ENCODE measurements around the gene RAPGEF6.

The RAPGEF6 gene

DNA sequence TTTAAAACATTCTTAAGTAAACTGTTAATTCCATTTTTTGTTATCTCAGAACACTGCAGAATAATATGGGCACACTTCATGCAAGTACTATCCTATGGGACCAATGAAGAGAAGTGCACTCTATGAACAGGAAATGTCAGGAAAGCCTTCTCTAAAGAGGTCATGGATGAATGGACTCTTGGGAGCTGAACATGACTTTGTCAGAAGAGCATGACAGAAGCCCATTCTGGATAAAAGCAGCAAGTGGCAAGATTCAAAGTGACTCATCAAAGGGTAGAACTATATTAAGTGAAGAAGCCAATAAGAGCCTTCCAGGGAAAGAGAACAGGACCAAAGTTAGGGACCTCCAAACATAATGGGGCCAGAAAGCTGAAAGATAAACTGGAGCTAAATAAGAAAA is 94.0 kb downstream of the RAPGEF6 start:
- DNase-seq (ENCODE audit: low read depth) = peak; percentile 35
- no peak overlapping the region for H3K4me3 ChIP-seq (ENCODE audit: control insufficient read depth, low read depth, low read length)
- TF ChIP-seq, protein P1, sequence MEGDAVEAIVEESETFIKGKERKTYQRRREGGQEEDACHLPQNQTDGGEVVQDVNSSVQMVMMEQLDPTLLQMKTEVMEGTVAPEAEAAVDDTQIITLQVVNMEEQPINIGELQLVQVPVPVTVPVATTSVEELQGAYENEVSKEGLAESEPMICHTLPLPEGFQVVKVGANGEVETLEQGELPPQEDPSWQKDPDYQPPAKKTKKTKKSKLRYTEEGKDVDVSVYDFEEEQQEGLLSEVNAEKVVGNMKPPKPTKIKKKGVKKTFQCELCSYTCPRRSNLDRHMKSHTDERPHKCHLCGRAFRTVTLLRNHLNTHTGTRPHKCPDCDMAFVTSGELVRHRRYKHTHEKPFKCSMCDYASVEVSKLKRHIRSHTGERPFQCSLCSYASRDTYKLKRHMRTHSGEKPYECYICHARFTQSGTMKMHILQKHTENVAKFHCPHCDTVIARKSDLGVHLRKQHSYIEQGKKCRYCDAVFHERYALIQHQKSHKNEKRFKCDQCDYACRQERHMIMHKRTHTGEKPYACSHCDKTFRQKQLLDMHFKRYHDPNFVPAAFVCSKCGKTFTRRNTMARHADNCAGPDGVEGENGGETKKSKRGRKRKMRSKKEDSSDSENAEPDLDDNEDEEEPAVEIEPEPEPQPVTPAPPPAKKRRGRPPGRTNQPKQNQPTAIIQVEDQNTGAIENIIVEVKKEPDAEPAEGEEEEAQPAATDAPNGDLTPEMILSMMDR (conservative IDR thresholded peaks at IDR 0.05; ENCODE audit: control insufficient read depth, insufficient read depth, low read depth, low read length) = no peak

DNA sequence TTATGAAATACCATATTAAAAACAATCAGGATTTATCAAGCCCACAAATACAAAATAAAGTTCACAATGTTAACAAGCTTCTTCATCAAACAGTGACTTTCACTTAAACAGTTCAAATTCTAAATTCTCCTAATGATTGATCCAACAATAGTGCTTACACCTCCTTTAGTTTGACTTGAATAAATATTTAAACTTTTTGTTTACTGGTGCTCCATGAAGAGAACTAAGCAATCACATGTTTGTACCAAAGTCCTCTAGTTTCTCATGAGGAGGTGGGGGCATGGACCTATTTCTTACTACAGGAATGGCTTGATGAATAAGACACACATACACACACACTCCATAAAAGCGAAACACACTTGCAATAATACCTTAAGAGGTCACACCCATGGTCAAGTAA is 95.8 kb downstream of the RAPGEF6 start:
- no peak for DNase-seq (ENCODE audit: low read depth)
- no peak overlapping the region for H3K4me3 ChIP-seq (ENCODE audit: control insufficient read depth, low read depth, low read length)
- TF ChIP-seq, protein P1 (conservative IDR thresholded peaks at IDR 0.05; ENCODE audit: control insufficient read depth, insufficient read depth, low read depth, low read length) = no peak

DNA sequence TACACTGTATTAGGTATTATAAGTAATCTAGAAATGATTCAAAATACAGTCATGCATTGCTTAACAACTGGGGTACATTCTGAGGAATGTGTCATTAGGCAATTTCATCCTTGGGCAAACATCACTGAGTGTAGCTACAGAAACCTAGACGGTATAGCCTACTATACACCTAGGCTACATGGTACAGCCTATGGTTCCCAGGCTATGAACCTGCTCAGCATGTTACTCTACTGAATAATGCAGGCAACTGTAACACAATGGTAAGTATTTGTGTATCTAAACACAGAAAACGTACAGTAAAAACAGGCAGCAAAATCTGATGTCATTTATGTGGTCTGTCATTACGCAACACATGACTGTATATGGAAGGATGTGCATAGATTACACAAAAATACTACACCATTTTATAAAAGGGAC is 96.8 kb downstream of the RAPGEF6 start:
- no peak overlapping the region for H3K4me3 ChIP-seq (ENCODE audit: control insufficient read depth, low read depth, low read length)
- peak; percentile 86 for DNase-seq (ENCODE audit: low read depth)
- TF ChIP-seq, protein P1 (conservative IDR thresholded peaks at IDR 0.05; ENCODE audit: control insufficient read depth, insufficient read depth, low read depth, low read length) = no peak

DNA sequence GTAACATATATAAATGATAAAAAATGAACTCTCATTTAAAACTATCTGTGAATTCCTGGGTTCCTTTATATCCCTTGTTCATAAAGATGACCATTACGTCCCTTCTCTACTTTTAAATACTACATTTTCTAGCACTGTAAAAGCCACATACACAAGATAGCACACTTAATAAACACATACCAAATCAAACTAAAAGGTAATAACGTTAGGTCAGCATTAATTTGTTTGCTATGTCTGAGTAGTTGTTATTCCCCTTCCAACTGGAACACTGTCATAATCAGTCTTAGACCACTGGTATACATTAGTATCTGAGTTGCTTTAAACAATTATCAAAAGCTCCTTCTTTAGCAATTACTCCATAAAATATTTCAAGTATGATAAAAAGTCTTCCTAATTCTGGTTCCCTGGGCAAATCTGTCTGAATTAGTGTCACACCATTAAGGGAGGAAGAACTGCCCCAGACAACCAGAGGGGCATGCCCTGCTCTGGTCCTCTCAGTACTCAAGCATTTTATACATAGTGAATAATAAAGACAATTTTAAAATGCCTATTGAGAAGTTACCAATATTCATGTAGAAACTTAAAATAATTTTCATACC is 98.1 kb downstream of the RAPGEF6 start:
- TF ChIP-seq, protein P1 (conservative IDR thresholded peaks at IDR 0.05; ENCODE audit: control insufficient read depth, insufficient read depth, low read depth, low read length) = no peak
- no peak for DNase-seq (ENCODE audit: low read depth)
- no peak overlapping the region for H3K4me3 ChIP-seq (ENCODE audit: control insufficient read depth, low read depth, low read length)

DNA sequence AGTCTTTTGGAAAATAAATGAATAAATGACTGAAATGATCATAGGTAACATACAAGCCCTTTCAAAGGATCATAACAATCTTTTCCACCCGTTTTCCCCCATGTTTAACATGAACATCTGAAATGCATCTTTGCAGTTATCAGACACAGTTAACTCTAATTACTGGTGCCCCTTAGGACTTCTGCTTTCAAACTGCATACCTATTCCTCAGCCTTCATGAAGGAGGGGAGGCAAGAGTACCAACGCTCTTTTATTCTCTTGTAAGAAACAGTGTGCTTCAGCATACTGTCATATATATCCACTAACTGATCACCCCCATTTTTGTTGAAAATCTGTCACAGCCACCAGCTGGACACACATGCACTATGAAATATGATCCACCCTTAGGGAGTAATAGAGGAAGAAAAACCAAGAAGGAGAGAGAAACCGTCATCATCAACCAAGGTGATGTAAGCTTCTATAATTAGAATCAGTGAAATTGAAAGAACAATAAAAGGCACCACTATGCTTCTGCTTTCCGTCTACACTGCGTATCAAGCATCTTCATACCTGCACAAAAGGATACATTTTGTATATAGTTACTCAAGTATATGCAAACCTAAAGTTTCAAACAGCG is 98.7 kb downstream of the RAPGEF6 start:
- DNase-seq (ENCODE audit: low read depth) = peak; percentile 67

DNA sequence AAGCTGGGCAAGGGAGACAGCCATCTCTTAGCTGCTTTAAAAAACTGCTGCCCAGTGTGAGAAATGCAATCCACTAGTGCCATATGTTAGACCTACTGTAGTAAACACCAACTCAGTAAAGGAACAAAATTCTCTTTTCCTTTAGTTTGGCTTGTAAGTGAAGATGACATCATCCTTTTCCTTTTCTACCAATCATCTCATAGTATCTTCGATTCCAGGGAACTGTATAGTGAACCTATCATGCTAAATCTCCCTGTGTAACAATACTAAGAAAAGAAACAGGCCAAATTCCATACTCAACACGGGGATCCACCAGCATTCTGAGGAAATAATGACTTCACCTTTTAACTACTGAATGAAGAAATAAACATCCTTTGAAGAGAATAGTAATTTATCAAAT is 100.1 kb downstream of the RAPGEF6 start:
- TF ChIP-seq, protein P1 (conservative IDR thresholded peaks at IDR 0.05; ENCODE audit: control insufficient read depth, insufficient read depth, low read depth, low read length) = no peak
- H3K4me3 ChIP-seq (ENCODE audit: control insufficient read depth, low read depth, low read length) = no peak overlapping the region
- peak; percentile 28 for DNase-seq (ENCODE audit: low read depth)

More for the DNA sequence above, 98.7 kb downstream of the RAPGEF6 start:
- TF ChIP-seq, protein P1 (conservative IDR thresholded peaks at IDR 0.05; ENCODE audit: control insufficient read depth, insufficient read depth, low read depth, low read length) = no peak
- no peak overlapping the region for H3K4me3 ChIP-seq (ENCODE audit: control insufficient read depth, low read depth, low read length)

All from fibroblast of mammary gland (primary cell).